ENCODE measurements around the gene SLC3A2. TPM values are rescaled to one million over a fixed set of nuclear protein-coding genes. Genes with fewer than 3 reads are reported as not detected.

Gene SLC3A2
- total RNA-seq, 3 donors from 2014 or later (not counting 1 experiment from before 2014, with no cell fraction given) = 200 to 235 (median 207) TPM

GRCh38 chr11:62850911-62851806, 29.5 kb upstream of the SLC3A2 start:
- Histone ChIP-seq H3K4me3 (ENCODE audit: low read length) (no peak overlapping the region), H3K27ac (ENCODE audit: low read length) (no peak overlapping the region)

GRCh38 chr11:62851807-62852522, 28.7 kb upstream of the SLC3A2 start:
- no peaks in the 10 kb centered on the region for H3K27me3 Mint-ChIP-seq (ENCODE audit: low read depth in 2 of 2)
- DNase-seq (peak in 1 of 2 donors; percentile 20), ATAC-seq (no peak)
- no peak overlapping the region for H3K4me3 Mint-ChIP-seq
- intact Hi-C loops (cut with micrococcal nuclease) = no loop called here
- H3K27me3 ChIP-seq (ENCODE audit: control insufficient read depth, insufficient read depth, low read length) = no peaks in the 10 kb centered on the region
- H3K9me3 Mint-ChIP-seq = no peaks in the 10 kb centered on the region
- peaks cover 18% of the 10 kb centered on the region for H3K36me3 Mint-ChIP-seq
- H3K27ac ChIP-seq (ENCODE audit: low read length) = no peak overlapping the region
- 58% methylated on average over 3 of the region's 3 CpGs for WGBS (ENCODE audit: insufficient coverage)
- H3K27ac Mint-ChIP-seq = peak overlapping the region; percentile 16 to 64
- H3K36me3 ChIP-seq (ENCODE audit: control insufficient read depth, insufficient read depth, low read length) = peaks cover 33% of the 10 kb centered on the region
- H3K4me1 ChIP-seq (ENCODE audit: control insufficient read depth, insufficient read depth, low read length) = peaks cover 25% of the 10 kb centered on the region
- TF ChIP-seq, protein P1, sequence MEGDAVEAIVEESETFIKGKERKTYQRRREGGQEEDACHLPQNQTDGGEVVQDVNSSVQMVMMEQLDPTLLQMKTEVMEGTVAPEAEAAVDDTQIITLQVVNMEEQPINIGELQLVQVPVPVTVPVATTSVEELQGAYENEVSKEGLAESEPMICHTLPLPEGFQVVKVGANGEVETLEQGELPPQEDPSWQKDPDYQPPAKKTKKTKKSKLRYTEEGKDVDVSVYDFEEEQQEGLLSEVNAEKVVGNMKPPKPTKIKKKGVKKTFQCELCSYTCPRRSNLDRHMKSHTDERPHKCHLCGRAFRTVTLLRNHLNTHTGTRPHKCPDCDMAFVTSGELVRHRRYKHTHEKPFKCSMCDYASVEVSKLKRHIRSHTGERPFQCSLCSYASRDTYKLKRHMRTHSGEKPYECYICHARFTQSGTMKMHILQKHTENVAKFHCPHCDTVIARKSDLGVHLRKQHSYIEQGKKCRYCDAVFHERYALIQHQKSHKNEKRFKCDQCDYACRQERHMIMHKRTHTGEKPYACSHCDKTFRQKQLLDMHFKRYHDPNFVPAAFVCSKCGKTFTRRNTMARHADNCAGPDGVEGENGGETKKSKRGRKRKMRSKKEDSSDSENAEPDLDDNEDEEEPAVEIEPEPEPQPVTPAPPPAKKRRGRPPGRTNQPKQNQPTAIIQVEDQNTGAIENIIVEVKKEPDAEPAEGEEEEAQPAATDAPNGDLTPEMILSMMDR (IDR thresholded peaks at IDR 0.05) = no peak
- no peak overlapping the region for H3K4me3 ChIP-seq (ENCODE audit: low read length)
- peaks cover 45% of the 10 kb centered on the region in 2 donors for H3K4me1 Mint-ChIP-seq
- no peaks in the 10 kb centered on the region for H3K9me3 ChIP-seq (ENCODE audit: control insufficient read depth, insufficient read depth, low read length)

More at GRCh38 chr11:62850911-62851806, 29.5 kb upstream of the SLC3A2 start:
- WGBS (ENCODE audit: insufficient coverage) = 77% methylated on average over 15 of the region's 15 CpGs
- H3K27ac Mint-ChIP-seq = peak overlapping the region; percentile 16 to 64
- peaks cover 18% of the 10 kb centered on the region for H3K4me1 ChIP-seq (ENCODE audit: control insufficient read depth, insufficient read depth, low read length)
- ATAC-seq = no peak
- peaks cover 40 to 41% of the 10 kb centered on the region in 2 donors for H3K4me1 Mint-ChIP-seq
- no peaks in the 10 kb centered on the region for H3K27me3 Mint-ChIP-seq (ENCODE audit: low read depth in 2 of 2)
- H3K4me3 Mint-ChIP-seq = no peak overlapping the region
- DNase-seq = peak in 1 of 2 donors; percentile 33
- no peaks in the 10 kb centered on the region for H3K27me3 ChIP-seq (ENCODE audit: control insufficient read depth, insufficient read depth, low read length)
- TF ChIP-seq, protein P1 (IDR thresholded peaks at IDR 0.05) = no peak
- no peaks in the 10 kb centered on the region for H3K9me3 ChIP-seq (ENCODE audit: control insufficient read depth, insufficient read depth, low read length)
- H3K9me3 Mint-ChIP-seq = no peaks in the 10 kb centered on the region
- intact Hi-C loops (cut with micrococcal nuclease) = no loop called here
- H3K36me3 Mint-ChIP-seq = peaks cover 18% of the 10 kb centered on the region
- peaks cover 33% of the 10 kb centered on the region for H3K36me3 ChIP-seq (ENCODE audit: control insufficient read depth, insufficient read depth, low read length)

- no peaks in the 10 kb centered on the region for H3K9me3 Mint-ChIP-seq
- ATAC-seq (no peak), DNase-seq (no peak)
- no peak overlapping the region for H3K4me3 ChIP-seq (ENCODE audit: low read length)
- H3K27me3 Mint-ChIP-seq (ENCODE audit: low read depth in 2 of 2) = no peaks in the 10 kb centered on the region
- peaks cover 31% of the 10 kb centered on the region for H3K4me1 ChIP-seq (ENCODE audit: control insufficient read depth, insufficient read depth, low read length)
- no peak overlapping the region for H3K27ac ChIP-seq (ENCODE audit: low read length)
- H3K36me3 Mint-ChIP-seq = peaks cover 18% of the 10 kb centered on the region
- TF ChIP-seq, protein P1 (IDR thresholded peaks at IDR 0.05) = no peak
- H3K27me3 ChIP-seq (ENCODE audit: control insufficient read depth, insufficient read depth, low read length) = no peaks in the 10 kb centered on the region
- peaks cover 33% of the 10 kb centered on the region for H3K36me3 ChIP-seq (ENCODE audit: control insufficient read depth, insufficient read depth, low read length)
- H3K27ac Mint-ChIP-seq = peak overlapping the region; percentile 49 to 97
- H3K4me3 Mint-ChIP-seq = peak overlapping the region; percentile 35
- H3K4me1 Mint-ChIP-seq = peaks cover 45% of the 10 kb centered on the region in 2 donors
- H3K9me3 ChIP-seq (ENCODE audit: control insufficient read depth, insufficient read depth, low read length) = no peaks in the 10 kb centered on the region
- intact Hi-C loops (cut with micrococcal nuclease) = no loop called here
Measured at GRCh38 chr11:62852523-62853188, 28.0 kb upstream of the SLC3A2 start.

Measured in natural killer cell (primary cell).